H1 (cell line): ENCODE results near the gene DLK1. TPM values are rescaled to one million over a fixed set of nuclear protein-coding genes. Genes with fewer than 3 reads are reported as not detected.

Experiments
- CTCF ChIA-PET: fragments of 300-600 bp; sonication (Branson Sonifier 250); formaldehyde crosslinking; loops from one replicate; lab custom pipeline; 2021; ENCODE audit not compliant: partially characterized antibody; lab: Charles Lee
- POLR2A ChIA-PET: fragments of 300-600 bp; sonication (Branson Sonifier 250); formaldehyde crosslinking; loops from one replicate; lab custom pipeline; 2021; ENCODE audit warnings: inconsistent platforms; ENCODE audit not compliant: partially characterized antibody; lab: Charles Lee
- DNase-seq, 2 experiments: peaks; one replicate each; pipeline versions ENCODE4 v3.0.0 to v3.0.0-alpha.2; 2010 to 2022; ENCODE audit warnings: low spot score in 2 of 2, low read depth in 1 of 2, mixed read lengths in 1 of 2
- FAIRE-seq: peaks from 2 replicates; lab custom pipeline; 2011; peaks lifted over from hg19 to GRCh38; lab: Jason Lieb, UNC
- H2AFZ ChIP-seq: 2 replicates; pipeline ENCODE4 v1.8.1; 2012; ENCODE audit warnings: low read length, inconsistent platforms
- H2AK5ac ChIP-seq: 2 replicates; pipeline ENCODE4 v1.6.1; 2013; ENCODE audit warnings: low read depth, low read length
- H2BK120ac ChIP-seq: replicated peaks from 2 replicates; pipeline ENCODE3; 2013; ENCODE audit warnings: low read depth, low read length, inconsistent platforms
- H2BK12ac ChIP-seq: 2 replicates; pipeline ENCODE4 v1.6.1; 2013; ENCODE audit warnings: low read depth, low read length
- H2BK15ac ChIP-seq: 2 replicates; pipeline ENCODE4 v1.6.1; 2013; ENCODE audit warnings: low read length
- H2BK20ac ChIP-seq: 2 replicates; pipeline ENCODE4 v1.6.1; 2013; ENCODE audit warnings: low read length
- H2BK5ac ChIP-seq: 2 replicates; pipeline ENCODE4 v1.6.1; 2013; ENCODE audit warnings: low read depth, low read length
- H3K14ac ChIP-seq: 2 replicates; pipeline ENCODE4 v1.6.1; 2013; ENCODE audit warnings: inconsistent platforms; ENCODE audit not compliant: insufficient read length
- H3K18ac ChIP-seq: 2 replicates; pipeline ENCODE4 v1.6.1; 2013; ENCODE audit warnings: low read length; ENCODE audit errors: extremely low read depth
- H3K23ac ChIP-seq: 2 replicates; pipeline ENCODE4 v1.6.1; 2013; ENCODE audit warnings: inconsistent platforms; ENCODE audit not compliant: insufficient read length
- H3K23me2 ChIP-seq: 2 replicates; pipeline ENCODE4 v1.6.1; 2013; ENCODE audit warnings: low read depth, low read length
- H3K27ac ChIP-seq: 2 replicates; pipeline ENCODE4 v1.6.1; 2011; ENCODE audit warnings: low read depth, low read length, inconsistent platforms
- H3K27me3 ChIP-seq, 4 experiments: replicated peaks in 1 of 4; 1 replicate in 1 of 4; 2 replicates in 3 of 4; pipeline versions ENCODE4 v1.6.1 to v1.8.1; 2011 to 2013; ENCODE audit warnings: low read length in 3 of 4, mild to moderate bottlenecking in 3 of 4, inconsistent platforms in 2 of 4, mixed read lengths in 2 of 4, moderate library complexity in 1 of 4; ENCODE audit not compliant: control insufficient read depth in 3 of 4, insufficient read depth in 3 of 4; ENCODE audit errors: extremely low read depth in 1 of 4
- H3K36me3 ChIP-seq, 4 experiments: 2 replicates each; pipeline versions ENCODE4 v1.6.1 to v1.8.1; 2011 to 2013; ENCODE audit warnings: mild to moderate bottlenecking in 4 of 4, low read length in 3 of 4, moderate library complexity in 2 of 4, control low read depth in 1 of 4, inconsistent platforms in 1 of 4; ENCODE audit not compliant: insufficient read depth in 4 of 4, control insufficient read depth in 2 of 4
- H3K4ac ChIP-seq: replicated peaks from 2 replicates; pipeline ENCODE3; 2013; ENCODE audit warnings: low read length, low read depth, mixed read lengths, inconsistent platforms; ENCODE audit not compliant: insufficient read length
- H3K4me1 ChIP-seq, 4 experiments: replicated peaks in 1 of 4; 1 replicate in 1 of 4; 2 replicates in 3 of 4; pipeline versions ENCODE4 v1.6.1 to v1.8.1; 2011 to 2013; ENCODE audit warnings: low read length in 3 of 4, inconsistent platforms in 2 of 4, mixed read lengths in 1 of 4; ENCODE audit not compliant: insufficient read depth in 4 of 4, control insufficient read depth in 3 of 4
- H3K4me2 ChIP-seq, 2 experiments: 2 replicates each; pipeline versions ENCODE4 v1.6.1 to v1.8.1; 2011 to 2013; ENCODE audit warnings: low read depth in 2 of 2, low read length in 2 of 2, control low read depth in 1 of 2, inconsistent platforms in 1 of 2, mild to moderate bottlenecking in 1 of 2; ENCODE audit not compliant: insufficient read depth in 1 of 2
- H3K4me3 ChIP-seq, 4 experiments: fragments of 200-600, 300-600 bp in 1 of 4; sonication (generic), shearing (Covaris generic), sonication (Bioruptor Twin) in 1 of 4; 2 replicates each; pipeline versions ENCODE4 v1.5.1 to v1.8.1; 2011 to 2016; ENCODE audit warnings: low read length in 4 of 4, low read depth in 3 of 4, control low read depth in 2 of 4, inconsistent platforms in 2 of 4, mild to moderate bottlenecking in 2 of 4, mixed read lengths in 1 of 4, moderate library complexity in 1 of 4; ENCODE audit not compliant: insufficient read depth in 2 of 4; ENCODE audit errors: extremely low read depth in 1 of 4
- H3K56ac ChIP-seq: replicated peaks from 2 replicates; pipeline ENCODE3; 2013; ENCODE audit warnings: low read depth, mild to moderate bottlenecking, mixed read lengths, low read length, inconsistent platforms; ENCODE audit not compliant: insufficient read length
- H3K79me1 ChIP-seq: 2 replicates; pipeline ENCODE4 v1.6.1; 2013; ENCODE audit warnings: low read depth, low read length, control low read depth
- H3K79me2 ChIP-seq, 2 experiments: 2 replicates each; pipeline versions ENCODE4 v1.6.1 to v1.8.1; 2012 to 2013; ENCODE audit warnings: low read length in 2 of 2, mild to moderate bottlenecking in 2 of 2, inconsistent platforms in 1 of 2; ENCODE audit not compliant: insufficient read depth in 2 of 2, control insufficient read depth in 1 of 2
- H3K9ac ChIP-seq, 4 experiments: replicated peaks in 1 of 4; 1 replicate in 1 of 4; 2 replicates in 3 of 4; pipeline versions ENCODE4 v1.6.1 to v1.8.1; 2011 to 2013; ENCODE audit warnings: low read depth in 3 of 4, low read length in 3 of 4, control low read depth in 2 of 4, mild to moderate bottlenecking in 2 of 4, moderate library complexity in 2 of 4, inconsistent platforms in 1 of 4; ENCODE audit errors: extremely low read depth in 1 of 4
- H3K9me3 ChIP-seq, 2 experiments: 2 replicates each; pipeline versions ENCODE4 v1.6.1 to v1.8.1; 2012 to 2013; ENCODE audit warnings: mild to moderate bottlenecking in 2 of 2, moderate library complexity in 2 of 2, control low read depth in 1 of 2, inconsistent platforms in 1 of 2, low read depth in 1 of 2, low read length in 1 of 2, mixed read lengths in 1 of 2; ENCODE audit not compliant: insufficient read depth in 2 of 2
- H4K20me1 ChIP-seq, 2 experiments: replicated peaks in 1 of 2; 2 replicates each; pipeline versions ENCODE3 to v1.8.1; 2011 to 2013; ENCODE audit warnings: inconsistent platforms in 2 of 2, low read length in 2 of 2, mild to moderate bottlenecking in 1 of 2; ENCODE audit not compliant: insufficient read depth in 2 of 2, control insufficient read depth in 1 of 2
- H4K5ac ChIP-seq: 2 replicates; pipeline ENCODE4 v1.6.1; 2013; ENCODE audit warnings: low read length, low read depth, mixed read lengths, inconsistent platforms; ENCODE audit not compliant: insufficient read length
- H4K8ac ChIP-seq: 2 replicates; pipeline ENCODE4 v1.8.0; 2013; ENCODE audit warnings: mild to moderate bottlenecking, moderate library complexity, low read length, inconsistent platforms; ENCODE audit not compliant: insufficient read depth; ENCODE audit errors: extremely low read depth
- H4K91ac ChIP-seq: replicated peaks from 2 replicates; pipeline ENCODE3; 2013; ENCODE audit warnings: low read length, mixed read lengths, inconsistent platforms; ENCODE audit not compliant: insufficient read length
- BACH1 ChIP-seq: IDR thresholded peaks from 2 replicates; pipeline ENCODE4 v1.6.1; 2012; ENCODE audit warnings: low read length, improper control_type of control experiment
- RXRA ChIP-seq: IDR thresholded peaks from 2 replicates; pipeline ENCODE4 v1.6.1; 2011; ENCODE audit warnings: low read depth, mild to moderate bottlenecking, low read length, moderate library complexity; ENCODE audit not compliant: insufficient read depth
- WGBS, 2 experiments: shearing (Covaris generic) in 1 of 2; methylation state at CpG; one replicate each; pipeline versions ENCODE4 v1.1.6 to v1.1.7; 2013 to 2015; ENCODE audit warnings: low lambda C conversion rate in 2 of 2, mixed read lengths in 2 of 2, inconsistent platforms in 1 of 2, low coverage in 1 of 2, missing lambda C conversion rate in 1 of 2; ENCODE audit not compliant: insufficient replicate concordance in 2 of 2, insufficient coverage in 1 of 2, insufficient read length in 1 of 2; ENCODE audit errors: extremely low coverage in 1 of 2, missing lambda C conversion rate in 1 of 2; 5-methylcytosine and 5-hydroxymethylcytosine counted together
- polyA plus RNA-seq, 7 experiments: library from polyadenylated mRNA; depleted of rRNA in 3 of 7; stranded (reverse) in 5 of 7; unstranded in 2 of 7; fragments of >200 nt in 5 of 7; fragments of 200-250 nt in 2 of 7; gene quantifications; 1 replicate in 5 of 7; 2 replicates in 1 of 7; 4 replicates in 1 of 7; pipeline versions ENCODE4 v1.2.1 to v1.2.3, GENCODE V29; 2011 to 2013; ENCODE audit warnings: missing spikeins in 2 of 7, mixed read lengths in 2 of 7
- total RNA-seq: library from RNA; stranded (reverse); fragmentation: NEBNext Ultra II Directional; extraction: Animal tissue kit (Norgen Biotek cat#: 25700); gene quantifications from 2 replicates; pipeline ENCODE4 v1.2.1, GENCODE V29; 2021

The DLK1 gene
- total and polyA plus RNA-seq, 2 of the 8 experiments (the other 6 are each of a cell fraction or from before 2014, with no cell fraction given) = 1.3 to 2.4 TPM

GRCh38 chr14:100779691-100780080 is 53.0 kb downstream of the DLK1 start:
- no peak overlapping the region for H2BK120ac ChIP-seq
- POLR2A ChIA-PET = no interaction called here
- TF ChIP-seq RXRA (no peak), BACH1 (no peak)

More at GRCh38 chr14:100779691-100780080, 53.0 kb downstream of the DLK1 start:
- Histone ChIP-seq H3K4me3 (no peak overlapping the region), H3K79me1 (no peaks in the 10 kb centered on the region), H3K9ac (no peak overlapping the region), H3K27me3 (no peaks in the 10 kb centered on the region; a peak in 1 of 7 replicates), H3K4me2 (no peak overlapping the region), H3K4ac (no peak overlapping the region), H4K8ac (peak overlapping the region; percentile 12; the same call in 1 of the 2 replicates), H3K36me3 (no peaks in the 10 kb centered on the region), H2BK20ac (no peak overlapping the region), H4K5ac (no peak overlapping the region), H4K20me1 (no peaks in the 10 kb centered on the region), H2AFZ (no peak overlapping the region), H3K23ac (no peak overlapping the region), H3K18ac (no peak overlapping the region), H3K14ac (no peak overlapping the region), H3K56ac (no peak overlapping the region), H3K79me2 (no peaks in the 10 kb centered on the region), H3K23me2 (no peaks in the 10 kb centered on the region), H3K4me1 (no peaks in the 10 kb centered on the region), H3K27ac (no peak overlapping the region), H3K9me3 (no peaks in the 10 kb centered on the region), H4K91ac (peak overlapping the region; percentile 46), H2BK12ac (no peak overlapping the region), H2BK5ac (no peak overlapping the region), H2BK15ac (no peak overlapping the region), H2AK5ac (0 out of 2 replicates have a peak overlapping the region, but pooled peaks have one; percentile 24)
- 94% methylated on average over 13 of the region's 13 CpGs; no CpG with 5 or more reads in 1 of the 2 experiments for WGBS, 2 experiments
- FAIRE-seq (no peak), DNase-seq (no peak)
- CTCF ChIA-PET = interaction anchor here (0.7 kb wide), 1 partner anchor 69 kb away, joined by 3 read pairs; no protein-coding TSS in a partner anchor
